ENCODE measurements around the gene BRCA2.

The BRCA2 gene
- 9.5 to 13.6 (median 9.9) reads per million in 3 donors for total RNA-seq

GRCh38 chr13:32315238-32316027 lies at the start of gene BRCA2, which contains the start of gene ZAR1L:
Gene BRCA2 (plus strand): TSS chr13:32315508. CDS start chr13:32316461, 953 bp downstream.
Gene ZAR1L (minus strand): TSS chr13:32315363. CDS start chr13:32311925, 3,438 bp downstream.
- peak; percentile 71 to 82 (median 75) for DNase-seq
- peak within 1 kb of the TSS; percentile 94 for H3K27ac ChIP-seq (ENCODE audit: insufficient read depth, low read length, poor library complexity, severe bottlenecking)
- no peaks in the 10 kb centered on the region for H3K4me1 ChIP-seq (ENCODE audit: control insufficient read depth, insufficient read depth, low read length, poor library complexity, severe bottlenecking)
- H3K36me3 ChIP-seq (ENCODE audit: control insufficient read depth, insufficient read depth, low read length) = no peaks in the 10 kb centered on the region
- peak within 1 kb of the TSS; percentile 82 for H3K4me3 ChIP-seq (ENCODE audit: insufficient read depth, low read depth, low read length, poor library complexity, severe bottlenecking)
- H3K9me3 ChIP-seq (ENCODE audit: control insufficient read depth, low read length) = no peaks in the 10 kb centered on the region
- no peaks in the 10 kb centered on the region for H3K27me3 ChIP-seq (replicated peaks; ENCODE audit: control insufficient read depth, insufficient read depth, low read length, poor library complexity, severe bottlenecking)

GRCh38 chr13:32265726-32266125 lies 49.6 kb upstream of the BRCA2 start:
- Histone ChIP-seq H3K36me3 (ENCODE audit: control insufficient read depth, insufficient read depth, low read length) (peaks cover 16% of the 10 kb centered on the region), H3K27me3 (replicated peaks; ENCODE audit: control insufficient read depth, insufficient read depth, low read length, poor library complexity, severe bottlenecking) (no peaks in the 10 kb centered on the region), H3K4me3 (ENCODE audit: insufficient read depth, low read depth, low read length, poor library complexity, severe bottlenecking) (no peak overlapping the region), H3K9me3 (ENCODE audit: control insufficient read depth, low read length) (no peaks in the 10 kb centered on the region), H3K4me1 (ENCODE audit: control insufficient read depth, insufficient read depth, low read length, poor library complexity, severe bottlenecking) (no peaks in the 10 kb centered on the region), H3K27ac (ENCODE audit: insufficient read depth, low read length, poor library complexity, severe bottlenecking) (no peak overlapping the region)
- DNase-seq = no peak

GRCh38 chr13:32266130-32266529 lies 49.2 kb upstream of the BRCA2 start:
- Histone ChIP-seq H3K9me3 (ENCODE audit: control insufficient read depth, low read length) (no peaks in the 10 kb centered on the region), H3K27me3 (replicated peaks; ENCODE audit: control insufficient read depth, insufficient read depth, low read length, poor library complexity, severe bottlenecking) (no peaks in the 10 kb centered on the region), H3K36me3 (ENCODE audit: control insufficient read depth, insufficient read depth, low read length) (peaks cover 19% of the 10 kb centered on the region), H3K4me3 (ENCODE audit: insufficient read depth, low read depth, low read length, poor library complexity, severe bottlenecking) (no peak overlapping the region), H3K4me1 (ENCODE audit: control insufficient read depth, insufficient read depth, low read length, poor library complexity, severe bottlenecking) (no peaks in the 10 kb centered on the region), H3K27ac (ENCODE audit: insufficient read depth, low read length, poor library complexity, severe bottlenecking) (no peak overlapping the region)
- DNase-seq = no peak

GRCh38 chr13:32267836-32268439 lies 47.4 kb upstream of the BRCA2 start:
- peaks cover 19% of the 10 kb centered on the region for H3K36me3 ChIP-seq (ENCODE audit: control insufficient read depth, insufficient read depth, low read length)
- peak; percentile 9 to 23 (median 12) for DNase-seq
- H3K4me1 ChIP-seq (ENCODE audit: control insufficient read depth, insufficient read depth, low read length, poor library complexity, severe bottlenecking) = no peaks in the 10 kb centered on the region
- no peak overlapping the region for H3K4me3 ChIP-seq (ENCODE audit: insufficient read depth, low read depth, low read length, poor library complexity, severe bottlenecking)
- no peaks in the 10 kb centered on the region for H3K27me3 ChIP-seq (replicated peaks; ENCODE audit: control insufficient read depth, insufficient read depth, low read length, poor library complexity, severe bottlenecking)
- no peak overlapping the region for H3K27ac ChIP-seq (ENCODE audit: insufficient read depth, low read length, poor library complexity, severe bottlenecking)
- no peaks in the 10 kb centered on the region for H3K9me3 ChIP-seq (ENCODE audit: control insufficient read depth, low read length)

- H3K4me1 ChIP-seq (ENCODE audit: control insufficient read depth, insufficient read depth, low read length, poor library complexity, severe bottlenecking) = no peaks in the 10 kb centered on the region
Observed at GRCh38 chr13:32272021-32272683, 43.2 kb upstream of the BRCA2 start.

GRCh38 chr13:32277839-32278238 lies 37.5 kb upstream of the BRCA2 start:
- H3K9me3 ChIP-seq (ENCODE audit: control insufficient read depth, low read length) = no peaks in the 10 kb centered on the region
- no peak for DNase-seq
- H3K36me3 ChIP-seq (ENCODE audit: control insufficient read depth, insufficient read depth, low read length) = peaks cover 30% of the 10 kb centered on the region
- H3K4me1 ChIP-seq (ENCODE audit: control insufficient read depth, insufficient read depth, low read length, poor library complexity, severe bottlenecking) = no peaks in the 10 kb centered on the region
- H3K4me3 ChIP-seq (ENCODE audit: insufficient read depth, low read depth, low read length, poor library complexity, severe bottlenecking) = no peak overlapping the region
- no peak overlapping the region for H3K27ac ChIP-seq (ENCODE audit: insufficient read depth, low read length, poor library complexity, severe bottlenecking)
- H3K27me3 ChIP-seq (replicated peaks; ENCODE audit: control insufficient read depth, insufficient read depth, low read length, poor library complexity, severe bottlenecking) = no peaks in the 10 kb centered on the region

More at GRCh38 chr13:32272021-32272683, 43.2 kb upstream of the BRCA2 start:
- no peaks in the 10 kb centered on the region for H3K9me3 ChIP-seq (ENCODE audit: control insufficient read depth, low read length)
- peaks cover 22% of the 10 kb centered on the region for H3K36me3 ChIP-seq (ENCODE audit: control insufficient read depth, insufficient read depth, low read length)
- no peak for DNase-seq
- H3K27me3 ChIP-seq (replicated peaks; ENCODE audit: control insufficient read depth, insufficient read depth, low read length, poor library complexity, severe bottlenecking) = no peaks in the 10 kb centered on the region
- no peak overlapping the region for H3K27ac ChIP-seq (ENCODE audit: insufficient read depth, low read length, poor library complexity, severe bottlenecking)
- H3K4me3 ChIP-seq (ENCODE audit: insufficient read depth, low read depth, low read length, poor library complexity, severe bottlenecking) = no peak overlapping the region

- no peak for DNase-seq
- Histone ChIP-seq H3K27me3 (replicated peaks; ENCODE audit: control insufficient read depth, insufficient read depth, low read length, poor library complexity, severe bottlenecking) (no peaks in the 10 kb centered on the region), H3K36me3 (ENCODE audit: control insufficient read depth, insufficient read depth, low read length) (peaks cover 30% of the 10 kb centered on the region), H3K9me3 (ENCODE audit: control insufficient read depth, low read length) (no peaks in the 10 kb centered on the region), H3K27ac (ENCODE audit: insufficient read depth, low read length, poor library complexity, severe bottlenecking) (no peak overlapping the region), H3K4me1 (ENCODE audit: control insufficient read depth, insufficient read depth, low read length, poor library complexity, severe bottlenecking) (no peaks in the 10 kb centered on the region), H3K4me3 (ENCODE audit: insufficient read depth, low read depth, low read length, poor library complexity, severe bottlenecking) (no peak overlapping the region)
Observed at GRCh38 chr13:32278426-32278825, 36.9 kb upstream of the BRCA2 start.

- H3K9me3 ChIP-seq (ENCODE audit: control insufficient read depth, low read length) = no peaks in the 10 kb centered on the region
- H3K36me3 ChIP-seq (ENCODE audit: control insufficient read depth, insufficient read depth, low read length) = peaks cover 27% of the 10 kb centered on the region
- no peak overlapping the region for H3K4me3 ChIP-seq (ENCODE audit: insufficient read depth, low read depth, low read length, poor library complexity, severe bottlenecking)
- no peak for DNase-seq
- H3K27ac ChIP-seq (ENCODE audit: insufficient read depth, low read length, poor library complexity, severe bottlenecking) = no peak overlapping the region
- H3K4me1 ChIP-seq (ENCODE audit: control insufficient read depth, insufficient read depth, low read length, poor library complexity, severe bottlenecking) = no peaks in the 10 kb centered on the region
- H3K27me3 ChIP-seq (replicated peaks; ENCODE audit: control insufficient read depth, insufficient read depth, low read length, poor library complexity, severe bottlenecking) = no peaks in the 10 kb centered on the region
Observed at GRCh38 chr13:32281096-32281495, 34.2 kb upstream of the BRCA2 start.

- no peak for DNase-seq
Observed at GRCh38 chr13:32282096-32282711, 33.1 kb upstream of the BRCA2 start.

More at GRCh38 chr13:32282096-32282711, 33.1 kb upstream of the BRCA2 start:
- H3K4me3 ChIP-seq (ENCODE audit: insufficient read depth, low read depth, low read length, poor library complexity, severe bottlenecking) = no peak overlapping the region
- no peaks in the 10 kb centered on the region for H3K4me1 ChIP-seq (ENCODE audit: control insufficient read depth, insufficient read depth, low read length, poor library complexity, severe bottlenecking)
- H3K9me3 ChIP-seq (ENCODE audit: control insufficient read depth, low read length) = no peaks in the 10 kb centered on the region
- H3K27me3 ChIP-seq (replicated peaks; ENCODE audit: control insufficient read depth, insufficient read depth, low read length, poor library complexity, severe bottlenecking) = no peaks in the 10 kb centered on the region
- H3K27ac ChIP-seq (ENCODE audit: insufficient read depth, low read length, poor library complexity, severe bottlenecking) = no peak overlapping the region
- H3K36me3 ChIP-seq (ENCODE audit: control insufficient read depth, insufficient read depth, low read length) = peaks cover 17% of the 10 kb centered on the region

All from effector memory CD4-positive, alpha-beta T cell (primary cell).